HCT116 (cell line): ENCODE measurements around the gene STPG1. TPM values are rescaled to one million over a fixed set of nuclear protein-coding genes. Genes with fewer than 3 reads are reported as not detected.

ENCODE experiments used
- ATAC-seq: fragments of 200-7000 bp; cut with Tn5 transposase; 2 replicates; pipeline ENCODE4 v1.9.1; 2020; ENCODE audit warnings: mild to moderate bottlenecking, moderate library complexity
- BruUV-seq: library from RNA; stranded (reverse); fragments of 400-500 nt; replicated peaks from 2 replicates; lab custom pipeline; 2021; lab: Mats Ljungman, UMichigan
- CTCF ChIA-PET: fragments of 300-600 bp; sonication (Branson Sonifier 250); formaldehyde crosslinking; loops from one replicate; lab custom pipeline; 2021; ENCODE audit warnings: antibody characterized with exemption; lab: Charles Lee
- POLR2A ChIA-PET: fragments of 300-600, 350-600 bp; sonication (Branson Sonifier 250); formaldehyde crosslinking; loops from one replicate; lab custom pipeline; 2021; ENCODE audit warnings: antibody characterized with exemption; lab: Charles Lee
- RAD21 ChIA-PET, 2 experiments: fragments of 300-600 bp; sonication (Branson Sonifier 250); formaldehyde crosslinking; loops; one replicate each; lab custom pipeline; 2023; ENCODE audit warnings: low total read pairs in 2 of 2; ENCODE audit not compliant: uncharacterized antibody in 2 of 2, unreplicated experiment in 2 of 2, low non-redundant PET in 1 of 2; lab: Charles Lee
- DNase-seq: peaks from one replicate; pipeline ENCODE4 v3.0.0-alpha.2; 2010; ENCODE audit warnings: low read depth, low spot score
- H2AFZ ChIP-seq: fragments of 200-600 bp; shearing (Covaris generic), sonication (generic); 2 replicates; pipeline ENCODE4 v1.6.1; 2017; ENCODE audit warnings: low read depth, mixed run types, mixed read lengths, antibody characterized with exemption, low read length; ENCODE audit not compliant: poor library complexity, severe bottlenecking
- H3K27ac ChIP-seq: 2 replicates; pipeline ENCODE4 v1.5.1; 2012; ENCODE audit warnings: low read depth, low read length
- H3K27me3 ChIP-seq: fragments of 200-600 bp; sonication (generic); 2 replicates; pipeline ENCODE4 v1.6.1; 2016; ENCODE audit warnings: mixed run types, low read length, mixed read lengths; ENCODE audit not compliant: insufficient read depth
- H3K36me3 ChIP-seq, 2 experiments: fragments of 200-500 bp in 1 of 2; fragments of 200-600 bp in 1 of 2; sonication (Bioruptor generic) in 1 of 2; sonication (generic) in 1 of 2; 2 replicates each; pipeline versions ENCODE4 v1.5.1 to v1.6.1; 2014 to 2016; ENCODE audit warnings: low read length in 2 of 2, inconsistent platforms in 1 of 2, mixed read lengths in 1 of 2, mixed run types in 1 of 2; ENCODE audit not compliant: insufficient read depth in 2 of 2, control insufficient read depth in 1 of 2
- H3K4me1 ChIP-seq, 2 experiments: fragments of 200-600 bp in 1 of 2; sonication (generic) in 1 of 2; 2 replicates each; pipeline versions ENCODE4 v1.5.1 to v1.6.1; 2012 to 2017; ENCODE audit warnings: low read length in 2 of 2, inconsistent platforms in 1 of 2, mild to moderate bottlenecking in 1 of 2, mixed read lengths in 1 of 2, mixed run types in 1 of 2, moderate library complexity in 1 of 2; ENCODE audit not compliant: insufficient read depth in 2 of 2, control insufficient read depth in 1 of 2
- H3K4me2 ChIP-seq: fragments of 200-600 bp; sonication (generic); 2 replicates; pipeline ENCODE4 v1.6.1; 2017; ENCODE audit warnings: mixed run types, low read length, mixed read lengths
- H3K4me3 ChIP-seq, 2 experiments: fragments of 200-600 bp in 1 of 2; sonication (generic) in 1 of 2; replicated peaks in 1 of 2; 2 replicates each; pipeline ENCODE4 v1.5.1; 2011 to 2016; ENCODE audit warnings: low read length in 2 of 2, control low read depth in 1 of 2, low read depth in 1 of 2, mild to moderate bottlenecking in 1 of 2, mixed read lengths in 1 of 2, mixed run types in 1 of 2
- H3K79me2 ChIP-seq: fragments of 200-600 bp; sonication (generic); 2 replicates; pipeline ENCODE4 v1.6.1; 2017; ENCODE audit warnings: mild to moderate bottlenecking, mixed run types, low read length, moderate library complexity, mixed read lengths; ENCODE audit not compliant: insufficient read depth
- H3K9ac ChIP-seq: fragments of 200-600 bp; sonication (generic); 2 replicates; pipeline ENCODE4 v1.6.1; 2016; ENCODE audit warnings: low read length, mixed read lengths
- H3K9me2 ChIP-seq: fragments of 200-600 bp; sonication (generic), shearing (Covaris generic); 2 replicates; pipeline ENCODE4 v1.6.1; 2017; ENCODE audit warnings: mixed run types, mild to moderate bottlenecking, moderate library complexity; ENCODE audit not compliant: insufficient read depth
- H3K9me3 ChIP-seq, 2 experiments: fragments of 200-500 bp in 1 of 2; fragments of 200-600 bp in 1 of 2; sonication (Bioruptor generic) in 1 of 2; sonication (generic) in 1 of 2; 2 replicates each; pipeline ENCODE4 v1.6.1; 2014 to 2017; ENCODE audit warnings: low read length in 2 of 2, mixed read lengths in 2 of 2, inconsistent platforms in 1 of 2, low read depth in 1 of 2, mild to moderate bottlenecking in 1 of 2, mixed run types in 1 of 2, moderate library complexity in 1 of 2; ENCODE audit not compliant: control insufficient read depth in 1 of 2, insufficient read depth in 1 of 2
- H4K20me1 ChIP-seq: fragments of 200-600 bp; sonication (generic), shearing (Covaris generic); 2 replicates; pipeline ENCODE4 v1.6.1; 2017; ENCODE audit warnings: mixed run types, mild to moderate bottlenecking, moderate library complexity; ENCODE audit not compliant: insufficient read depth
- ATF3 ChIP-seq: IDR thresholded peaks from 2 replicates; pipeline ENCODE4 v1.6.1; 2012
- EZH2phosphoT487 ChIP-seq: fragments of 200-600 bp; IDR thresholded peaks from 2 replicates; pipeline ENCODE4 v1.6.1; 2018; ENCODE audit warnings: antibody characterized with exemption, borderline replicate concordance
- ZFX ChIP-seq: fragments of 450-650 bp; IDR thresholded peaks from 2 replicates; pipeline ENCODE4 v1.6.1; 2017
- intact Hi-C: fragments of 100-400 bp; cut with micrococcal nuclease; formaldehyde crosslinking; loops from 2 replicates; pipeline ENCODE4 v1.10.0; 2022
- total RNA-seq: library from RNA; stranded (reverse); gene quantifications from one replicate; pipeline ENCODE4 v1.2.1, GENCODE V29; 2021; ENCODE audit not compliant: unreplicated experiment

STPG1 gene
- total RNA-seq, 1 experiment from 2014 or later = 13.4 TPM

- no peak for DNase-seq
- Histone ChIP-seq H4K20me1 (no peaks in the 10 kb centered on the region), H3K4me2 (no peak overlapping the region), H3K9ac (no peak overlapping the region), H3K36me3 (peaks cover 0 to 5% of the 10 kb centered on the region in 2 experiments; a peak in 1 of 4 replicates), H3K27ac (no peak overlapping the region), H3K4me3 (no peak overlapping the region), H3K9me3 (no peaks in the 10 kb centered on the region), H3K4me1 (peaks cover 0 to 17% of the 10 kb centered on the region in 2 experiments; a peak in 2 of 4 replicates), H3K27me3 (no peaks in the 10 kb centered on the region), H3K9me2 (no peaks in the 10 kb centered on the region), H3K79me2 (no peaks in the 10 kb centered on the region), H2AFZ (no peak overlapping the region)
- no TSS peak for BruUV-seq
- no peak for ATAC-seq
- no peak for TF ChIP-seq EZH2phosphoT487
- TF ChIP-seq ATF3 = no peak
- intact Hi-C loops = no loop called here
- CTCF ChIA-PET = interaction anchor here (0.8 to 2.1 kb wide), 4 partner anchors 9 to 183 kb away, joined by 3 to 12 read pairs (median 3); no protein-coding TSS in a partner anchor
- RAD21 ChIA-PET = interaction anchor here in 1 of 2 experiments (0.7 kb wide), 1 partner anchor 186 kb away, joined by 3 read pairs; no protein-coding TSS in a partner anchor
- POLR2A ChIA-PET = no interaction called here
These were observed 31.4 kb downstream of the STPG1 start for GRCh38 chr1:24382165-24382577.

GRCh38 chr1:24381256-24381655 is 32.3 kb downstream of the STPG1 start:
- Histone ChIP-seq H3K9me2 (no peaks in the 10 kb centered on the region), H3K9me3 (no peaks in the 10 kb centered on the region), H3K27ac (no peak overlapping the region), H2AFZ (no peak overlapping the region), H3K4me2 (no peak overlapping the region), H3K27me3 (no peaks in the 10 kb centered on the region), H3K4me3 (no peak overlapping the region), H3K4me1 (peaks cover 0 to 21% of the 10 kb centered on the region in 2 experiments; a peak in 2 of 4 replicates), H3K79me2 (no peaks in the 10 kb centered on the region), H3K9ac (no peak overlapping the region), H4K20me1 (no peaks in the 10 kb centered on the region), H3K36me3 (peaks cover 0 to 5% of the 10 kb centered on the region in 2 experiments; a peak in 1 of 4 replicates)
- ChIA-PET RAD21 (no interaction called here), POLR2A (no interaction called here), CTCF (interaction anchor here (1.1 to 2.7 kb wide), 3 partner anchors 10 to 182 kb away, joined by 3 to 12 read pairs (median 6); no protein-coding TSS in a partner anchor)
- no peak for ATAC-seq
- TF ChIP-seq ZFX = no peak
- intact Hi-C loops = no loop called here
- BruUV-seq = no TSS peak
- no peak for DNase-seq
